OCI-LY1 (cell line): ENCODE data around the gene ACVR1.

Source experiments
- CTCF ChIP-seq: fragments of 200-600 bp; sonication (generic), shearing (Covaris generic); IDR thresholded peaks from 2 replicates; pipeline ENCODE4 v1.5.1; 2017; ENCODE audit warnings: mild to moderate bottlenecking, antibody characterized with exemption, low read length, moderate library complexity, mixed read lengths
- EZH2 ChIP-seq: fragments of 200-600 bp; sonication (generic), shearing (Covaris generic); IDR thresholded peaks from 2 replicates; pipeline ENCODE4 v1.8.0; 2017; ENCODE audit warnings: borderline replicate concordance, mixed run types, mild to moderate bottlenecking, antibody characterized with exemption, low read length, moderate library complexity, mixed read lengths

GRCh38 chr2:157784169-157784822 lies 91.8 kb downstream of the ACVR1 start:
- TF ChIP-seq EZH2 (no peak), CTCF (no peak)
